Mesendoderm (in vitro differentiated cells): ENCODE measurements around the gene SLC22A16. TPM values are rescaled to one million over a fixed set of nuclear protein-coding genes. Genes with fewer than 3 reads are reported as not detected.

Source experiments
- DNase-seq: peaks from one replicate; pipeline ENCODE4 v3.0.0; 2013
- H2AK5ac ChIP-seq: 2 replicates; pipeline ENCODE4 v1.6.1; 2013; ENCODE audit warnings: low read length, inconsistent platforms
- H2BK120ac ChIP-seq: 2 replicates; pipeline ENCODE4 v1.6.1; 2013; ENCODE audit warnings: low read depth, mild to moderate bottlenecking, low read length, moderate library complexity, mixed read lengths
- H2BK15ac ChIP-seq: replicated peaks from 2 replicates; pipeline ENCODE4 v1.6.1; 2013; ENCODE audit warnings: low read depth, mild to moderate bottlenecking, moderate library complexity
- H2BK5ac ChIP-seq: 2 replicates; pipeline ENCODE4 v1.6.1; 2013; ENCODE audit warnings: low read length, inconsistent platforms
- H3K18ac ChIP-seq: 2 replicates; pipeline ENCODE4 v1.6.1; 2013; ENCODE audit warnings: mild to moderate bottlenecking, low read length, mixed read lengths
- H3K23ac ChIP-seq: one replicate; pipeline ENCODE4 v1.6.1; 2013; ENCODE audit warnings: low read length
- H3K27ac ChIP-seq: 2 replicates; pipeline ENCODE4 v1.5.1; 2013; ENCODE audit warnings: low read depth, mild to moderate bottlenecking, inconsistent platforms, low read length, moderate library complexity
- H3K27me3 ChIP-seq: 2 replicates; pipeline ENCODE4 v1.6.1; 2013; ENCODE audit warnings: low read length, control low read depth, mild to moderate bottlenecking, inconsistent platforms; ENCODE audit not compliant: insufficient read depth, poor library complexity
- H3K36me3 ChIP-seq: 2 replicates; pipeline ENCODE4 v1.6.1; 2013; ENCODE audit warnings: low read length, inconsistent platforms; ENCODE audit not compliant: control insufficient read depth, insufficient read depth
- H3K4ac ChIP-seq: one replicate; pipeline ENCODE4 v1.6.1; 2013; ENCODE audit warnings: low read depth, mild to moderate bottlenecking, low read length, moderate library complexity
- H3K4me1 ChIP-seq: 2 replicates; pipeline ENCODE4 v1.6.1; 2013; ENCODE audit warnings: low read depth, low read length, inconsistent platforms; ENCODE audit not compliant: control insufficient read depth
- H3K4me2 ChIP-seq: 2 replicates; pipeline ENCODE4 v1.6.1; 2013; ENCODE audit warnings: low read length
- H3K4me3 ChIP-seq: 2 replicates; pipeline ENCODE4 v1.5.1; 2013; ENCODE audit warnings: mild to moderate bottlenecking, low read length
- H3K56ac ChIP-seq: one replicate; pipeline ENCODE4 v1.6.1; 2013; ENCODE audit warnings: low read length
- H3K79me1 ChIP-seq: 2 replicates; pipeline ENCODE4 v1.6.1; 2013; ENCODE audit warnings: low read length, inconsistent platforms
- H3K79me2 ChIP-seq: 2 replicates; pipeline ENCODE4 v1.6.1; 2013; ENCODE audit warnings: mild to moderate bottlenecking, low read length; ENCODE audit not compliant: control insufficient read depth, insufficient read depth
- H3K9ac ChIP-seq: 2 replicates; pipeline ENCODE4 v1.6.1; 2013; ENCODE audit warnings: low read length, inconsistent platforms
- H4K5ac ChIP-seq: one replicate; pipeline ENCODE4 v1.6.1; 2013; ENCODE audit warnings: low read length
- H4K8ac ChIP-seq: one replicate; pipeline ENCODE4 v1.6.1; 2013; ENCODE audit warnings: low read depth, mild to moderate bottlenecking, control low read depth, low read length, moderate library complexity
- WGBS: extraction: QIAGEN DNeasy Blood & Tissue Kit; methylation state at CpG from one replicate; pipeline ENCODE4 v1.1.7; 2013; ENCODE audit warnings: low lambda C conversion rate, missing lambda C conversion rate; ENCODE audit not compliant: insufficient coverage; ENCODE audit errors: extremely low coverage; 5-methylcytosine and 5-hydroxymethylcytosine counted together
- polyA plus RNA-seq, 2 experiments: library from polyadenylated mRNA; stranded (reverse); fragments of 200-250 nt; gene quantifications; one replicate each; pipeline ENCODE4 v1.2.3, GENCODE V29; 2013

The SLC22A16 gene
- polyA plus RNA-seq (2013, experiment 1 of 2): not detected
- polyA plus RNA-seq (2013, experiment 2 of 2): not detected

- no peak within 1 kb of the TSS for H4K5ac ChIP-seq
- H3K27ac ChIP-seq: no peak within 1 kb of the TSS
- no peak within 1 kb of the TSS for H3K56ac ChIP-seq
- H3K18ac ChIP-seq: no peak within 1 kb of the TSS
- no peak within 1 kb of the TSS for H2BK120ac ChIP-seq
- no peaks in the 10 kb centered on the region for H3K27me3 ChIP-seq
- no peak within 1 kb of the TSS for H4K8ac ChIP-seq
- no peaks in the 10 kb centered on the region for H3K4me1 ChIP-seq
- WGBS: no CpG with 5 or more reads among the region's 85 CpGs
- H3K79me1 ChIP-seq: no peaks in the 10 kb centered on the region
- H3K4ac ChIP-seq: no peak within 1 kb of the TSS
- no peaks in the 10 kb centered on the region for H3K79me2 ChIP-seq
- DNase-seq: no peak
- no peak within 1 kb of the TSS for H3K23ac ChIP-seq
- H3K9ac ChIP-seq: no peak within 1 kb of the TSS
- no peak within 1 kb of the TSS for H2AK5ac ChIP-seq
- no peak within 1 kb of the TSS for H3K4me3 ChIP-seq
- no peaks in the 10 kb centered on the region for H3K36me3 ChIP-seq
- H3K4me2 ChIP-seq: no peak within 1 kb of the TSS
- no peak within 1 kb of the TSS for H2BK15ac ChIP-seq
- H2BK5ac ChIP-seq: no peak within 1 kb of the TSS
Measured at GRCh38 chr6:110476046-110476849, at the start of gene SLC22A16. Gene SLC22A16, minus strand, starts transcription at chr6:110476613. Its CDS starts 39 bp downstream, at chr6:110476574.

- no CpG with 5 or more reads among the region's 4 CpGs for WGBS
- H2BK5ac ChIP-seq: no peak overlapping the region
- no peaks in the 10 kb centered on the region for H3K79me2 ChIP-seq
- H3K4me1 ChIP-seq: no peaks in the 10 kb centered on the region
- no peak overlapping the region for H3K4me3 ChIP-seq
- no peak overlapping the region for H2BK120ac ChIP-seq
- no peak overlapping the region for H2AK5ac ChIP-seq
- H4K8ac ChIP-seq: no peak overlapping the region
- no peaks in the 10 kb centered on the region for H3K36me3 ChIP-seq
- no peak overlapping the region for H3K18ac ChIP-seq
- H3K56ac ChIP-seq: no peak overlapping the region
- H3K27ac ChIP-seq: no peak overlapping the region
- H3K4ac ChIP-seq: no peak overlapping the region
- H3K4me2 ChIP-seq: no peak overlapping the region
- no peaks in the 10 kb centered on the region for H3K79me1 ChIP-seq
- H3K9ac ChIP-seq: no peak overlapping the region
- no peak overlapping the region for H3K23ac ChIP-seq
- no peak overlapping the region for H4K5ac ChIP-seq
- H3K27me3 ChIP-seq: no peaks in the 10 kb centered on the region
- DNase-seq: no peak
- no peak overlapping the region for H2BK15ac ChIP-seq
Measured at GRCh38 chr6:110525001-110525400, 48.6 kb upstream of the SLC22A16 start.

GRCh38 chr6:110524305-110524704, 47.9 kb upstream of the SLC22A16 start:
- H3K79me2 ChIP-seq: no peaks in the 10 kb centered on the region
- no peaks in the 10 kb centered on the region for H3K36me3 ChIP-seq
- H2BK15ac ChIP-seq: no peak overlapping the region
- no peak overlapping the region for H4K8ac ChIP-seq
- H3K4ac ChIP-seq: no peak overlapping the region
- no peaks in the 10 kb centered on the region for H3K4me1 ChIP-seq
- H3K27ac ChIP-seq: no peak overlapping the region
- H3K4me3 ChIP-seq: no peak overlapping the region
- no peak overlapping the region for H2BK120ac ChIP-seq
- no CpG with 5 or more reads among the region's 2 CpGs for WGBS
- no peak overlapping the region for H3K56ac ChIP-seq
- H3K4me2 ChIP-seq: no peak overlapping the region
- no peak overlapping the region for H2BK5ac ChIP-seq
- no peaks in the 10 kb centered on the region for H3K27me3 ChIP-seq
- no peaks in the 10 kb centered on the region for H3K79me1 ChIP-seq
- H3K23ac ChIP-seq: no peak overlapping the region
- no peak overlapping the region for H3K18ac ChIP-seq
- no peak overlapping the region for H3K9ac ChIP-seq
- H4K5ac ChIP-seq: no peak overlapping the region
- DNase-seq: no peak
- no peak overlapping the region for H2AK5ac ChIP-seq

GRCh38 chr6:110523451-110524021, 47.1 kb upstream of the SLC22A16 start:
- no peak overlapping the region for H3K18ac ChIP-seq
- no peaks in the 10 kb centered on the region for H3K36me3 ChIP-seq
- no peak overlapping the region for H4K8ac ChIP-seq
- no peaks in the 10 kb centered on the region for H3K79me1 ChIP-seq
- H3K27ac ChIP-seq: no peak overlapping the region
- no peak for DNase-seq
- no peaks in the 10 kb centered on the region for H3K27me3 ChIP-seq
- no peak overlapping the region for H3K56ac ChIP-seq
- WGBS: no CpG with 5 or more reads among the region's 4 CpGs
- no peak overlapping the region for H4K5ac ChIP-seq
- no peaks in the 10 kb centered on the region for H3K79me2 ChIP-seq
- no peak overlapping the region for H2AK5ac ChIP-seq
- no peak overlapping the region for H2BK15ac ChIP-seq
- no peak overlapping the region for H3K4me3 ChIP-seq
- H3K23ac ChIP-seq: no peak overlapping the region
- no peak overlapping the region for H3K4ac ChIP-seq
- no peaks in the 10 kb centered on the region for H3K4me1 ChIP-seq
- H3K9ac ChIP-seq: no peak overlapping the region
- no peak overlapping the region for H3K4me2 ChIP-seq
- no peak overlapping the region for H2BK120ac ChIP-seq
- H2BK5ac ChIP-seq: no peak overlapping the region

GRCh38 chr6:110522427-110522826, 46.0 kb upstream of the SLC22A16 start:
- no peaks in the 10 kb centered on the region for H3K79me1 ChIP-seq
- no CpG with 5 or more reads among the region's 3 CpGs for WGBS
- no peak overlapping the region for H4K8ac ChIP-seq
- no peaks in the 10 kb centered on the region for H3K36me3 ChIP-seq
- no peak overlapping the region for H2BK15ac ChIP-seq
- H3K23ac ChIP-seq: no peak overlapping the region
- DNase-seq: no peak
- no peak overlapping the region for H3K27ac ChIP-seq
- no peak overlapping the region for H3K4me3 ChIP-seq
- no peak overlapping the region for H4K5ac ChIP-seq
- no peaks in the 10 kb centered on the region for H3K79me2 ChIP-seq
- no peak overlapping the region for H2BK120ac ChIP-seq
- no peak overlapping the region for H2BK5ac ChIP-seq
- H3K27me3 ChIP-seq: no peaks in the 10 kb centered on the region
- H3K56ac ChIP-seq: no peak overlapping the region
- H3K4me2 ChIP-seq: no peak overlapping the region
- no peak overlapping the region for H3K9ac ChIP-seq
- H3K18ac ChIP-seq: no peak overlapping the region
- no peak overlapping the region for H2AK5ac ChIP-seq
- H3K4ac ChIP-seq: no peak overlapping the region
- H3K4me1 ChIP-seq: no peaks in the 10 kb centered on the region
